ENCODE measurements around the gene MTG2.

Gene MTG2, protein sequence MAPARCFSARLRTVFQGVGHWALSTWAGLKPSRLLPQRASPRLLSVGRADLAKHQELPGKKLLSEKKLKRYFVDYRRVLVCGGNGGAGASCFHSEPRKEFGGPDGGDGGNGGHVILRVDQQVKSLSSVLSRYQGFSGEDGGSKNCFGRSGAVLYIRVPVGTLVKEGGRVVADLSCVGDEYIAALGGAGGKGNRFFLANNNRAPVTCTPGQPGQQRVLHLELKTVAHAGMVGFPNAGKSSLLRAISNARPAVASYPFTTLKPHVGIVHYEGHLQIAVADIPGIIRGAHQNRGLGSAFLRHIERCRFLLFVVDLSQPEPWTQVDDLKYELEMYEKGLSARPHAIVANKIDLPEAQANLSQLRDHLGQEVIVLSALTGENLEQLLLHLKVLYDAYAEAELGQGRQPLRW

DNA sequence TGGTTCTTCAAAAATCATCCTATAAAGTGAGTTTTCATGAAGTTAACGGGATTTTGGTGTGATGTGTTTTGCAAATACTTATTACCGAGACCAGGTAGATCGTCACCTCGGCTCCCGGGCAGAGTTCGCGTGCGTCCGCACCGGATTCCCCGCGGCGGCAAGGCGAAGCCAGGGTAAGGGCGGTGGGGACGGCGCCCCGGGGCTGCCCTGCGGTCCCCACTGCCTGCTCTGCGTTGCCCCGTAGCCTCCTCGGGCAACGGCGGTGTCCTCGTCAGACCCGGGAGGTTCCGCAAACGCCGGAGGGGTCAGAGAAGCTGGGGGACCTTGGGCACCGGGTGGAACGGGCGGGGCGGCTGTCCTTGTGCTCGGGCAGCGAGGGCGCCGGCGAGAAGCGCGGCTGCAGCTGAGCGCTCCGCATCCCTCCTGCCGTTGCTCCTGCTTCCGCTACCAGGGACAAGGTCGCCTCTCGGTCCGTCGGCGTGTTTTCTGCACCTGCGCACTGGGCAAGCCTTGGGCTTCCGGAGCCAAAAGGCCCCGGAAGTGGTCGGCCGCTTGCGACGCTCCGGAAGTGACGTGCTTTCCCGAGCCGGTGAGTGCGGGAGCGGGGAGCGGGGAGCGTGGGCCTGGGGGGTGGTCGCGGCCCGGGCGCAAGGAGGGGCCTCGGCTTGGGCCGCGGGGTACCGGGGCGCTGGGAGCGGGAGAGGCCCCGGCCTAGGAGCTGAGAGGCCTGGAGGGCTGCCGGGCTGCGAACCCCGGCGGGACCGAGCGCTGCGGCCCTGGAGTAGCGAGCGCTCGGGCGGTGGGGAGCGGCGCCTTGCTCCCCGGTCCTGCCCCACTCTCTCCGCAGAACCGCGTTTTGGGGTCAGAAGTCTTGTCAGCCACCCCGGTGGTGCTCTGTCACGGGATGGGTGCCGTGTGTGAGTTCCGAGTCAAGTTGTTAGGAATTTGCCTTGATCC lies at the start of gene MTG2:
MTG2 (plus strand) TSS at position 560 of the 957 bp plus-strand sequence. CDS start 10,393 bp downstream, outside the sequence.
- in situ Hi-C loops (cut with MboI; ENCODE audit: low sequenced_read_pairs), result no loop called here

DNA sequence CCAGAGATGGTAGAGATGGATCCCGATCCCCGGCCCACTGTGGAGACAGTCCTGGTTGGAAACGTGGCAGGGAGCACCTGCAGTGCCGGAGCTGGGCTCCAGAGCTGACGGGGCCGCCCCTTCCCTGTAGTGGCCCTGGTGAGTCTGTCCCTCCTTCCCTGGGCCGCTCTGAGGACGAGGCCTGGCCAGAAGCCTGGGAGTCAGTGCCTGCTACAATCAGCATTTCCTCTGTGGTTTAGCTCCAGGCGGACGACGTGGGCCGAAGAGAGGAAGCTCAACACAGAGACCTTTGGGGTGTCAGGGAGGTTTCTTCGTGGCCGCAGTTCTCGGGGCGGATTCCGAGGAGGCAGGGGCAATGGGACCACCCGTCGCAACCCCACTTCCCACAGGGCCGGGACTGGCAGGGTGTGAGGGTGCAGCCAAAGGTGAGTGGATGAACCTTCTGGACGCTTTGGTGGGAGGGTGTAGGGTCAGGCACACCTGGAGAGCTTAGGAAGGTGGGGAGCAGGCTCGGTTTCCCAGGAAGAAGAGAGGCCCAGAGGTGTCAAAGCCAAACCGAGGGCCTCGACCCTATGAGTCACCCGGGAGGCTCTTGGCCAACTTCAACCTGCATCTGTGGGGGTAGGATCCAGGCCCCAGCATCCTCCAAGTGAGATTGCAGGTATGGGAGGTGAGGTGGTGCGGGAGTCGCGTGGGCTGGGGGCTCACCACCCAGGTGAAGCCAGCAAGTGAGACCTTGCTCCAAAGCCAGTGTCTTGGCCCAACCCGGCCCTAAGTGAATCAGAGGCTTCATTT lies 49.6 kb upstream of the MTG2 start:
- in situ Hi-C loops (cut with MboI; ENCODE audit: low sequenced_read_pairs), result no loop called here

DNA sequence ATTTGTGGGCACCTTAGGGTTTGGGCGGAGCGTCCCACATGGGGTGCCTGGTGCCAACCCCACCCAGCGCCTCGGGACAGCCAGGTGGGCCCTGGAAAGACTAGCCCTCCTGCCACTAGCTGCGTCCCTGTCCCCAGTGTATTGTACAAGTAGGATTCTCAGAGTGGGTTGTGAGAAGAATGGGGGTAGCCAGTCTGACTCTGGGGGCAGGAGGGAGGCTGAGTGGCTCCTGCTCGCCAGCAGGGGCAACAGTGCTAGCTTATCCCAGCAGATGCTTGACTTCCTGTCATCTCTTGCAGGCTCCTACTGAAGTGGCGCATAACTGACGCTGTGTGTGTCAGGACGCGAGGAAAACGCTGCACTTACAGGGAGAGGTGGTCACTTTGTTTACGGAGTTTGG lies 49.0 kb upstream of the MTG2 start:
- in situ Hi-C loops (cut with MboI; ENCODE audit: low sequenced_read_pairs), result no loop called here

- in situ Hi-C loops (cut with MboI; ENCODE audit: low sequenced_read_pairs), result no loop called here
These were observed 48.0 kb upstream of the MTG2 start for GRCh38 chr20:62134735-62135231.

DNA sequence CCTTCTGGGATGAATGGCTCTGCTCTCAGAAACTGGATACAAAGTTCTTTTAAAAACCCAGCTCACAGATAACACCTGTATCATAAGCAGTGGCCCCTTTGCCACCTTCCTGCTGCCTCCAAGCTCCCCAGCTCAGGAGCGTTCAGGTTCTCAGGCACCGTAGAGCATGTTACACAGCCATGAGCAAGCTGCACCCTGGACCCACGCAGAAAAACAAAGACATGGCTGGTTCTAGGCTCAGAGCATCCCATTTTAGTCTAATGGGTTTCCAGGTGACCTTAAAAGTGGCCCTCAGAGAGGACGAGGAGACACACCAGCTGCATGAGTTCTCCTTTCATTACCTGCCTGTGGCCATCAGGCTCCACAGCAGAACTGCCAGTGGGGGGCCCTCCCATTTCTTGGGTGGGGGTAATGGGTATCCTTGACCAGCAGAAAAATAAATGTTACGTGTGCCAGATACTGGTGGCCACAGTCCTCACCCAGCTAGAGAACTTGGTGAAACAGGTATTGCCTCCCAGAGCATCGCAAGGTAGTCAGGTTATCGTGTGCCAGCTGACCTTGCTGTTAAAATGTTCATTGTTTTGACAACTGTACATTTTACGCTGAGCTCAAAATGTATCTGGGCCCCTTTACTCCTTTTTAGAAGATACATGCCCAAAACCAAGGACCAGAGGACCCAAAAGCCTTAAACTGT lies 47.1 kb upstream of the MTG2 start:
- in situ Hi-C loops (cut with MboI; ENCODE audit: low sequenced_read_pairs), result no loop called here

DNA sequence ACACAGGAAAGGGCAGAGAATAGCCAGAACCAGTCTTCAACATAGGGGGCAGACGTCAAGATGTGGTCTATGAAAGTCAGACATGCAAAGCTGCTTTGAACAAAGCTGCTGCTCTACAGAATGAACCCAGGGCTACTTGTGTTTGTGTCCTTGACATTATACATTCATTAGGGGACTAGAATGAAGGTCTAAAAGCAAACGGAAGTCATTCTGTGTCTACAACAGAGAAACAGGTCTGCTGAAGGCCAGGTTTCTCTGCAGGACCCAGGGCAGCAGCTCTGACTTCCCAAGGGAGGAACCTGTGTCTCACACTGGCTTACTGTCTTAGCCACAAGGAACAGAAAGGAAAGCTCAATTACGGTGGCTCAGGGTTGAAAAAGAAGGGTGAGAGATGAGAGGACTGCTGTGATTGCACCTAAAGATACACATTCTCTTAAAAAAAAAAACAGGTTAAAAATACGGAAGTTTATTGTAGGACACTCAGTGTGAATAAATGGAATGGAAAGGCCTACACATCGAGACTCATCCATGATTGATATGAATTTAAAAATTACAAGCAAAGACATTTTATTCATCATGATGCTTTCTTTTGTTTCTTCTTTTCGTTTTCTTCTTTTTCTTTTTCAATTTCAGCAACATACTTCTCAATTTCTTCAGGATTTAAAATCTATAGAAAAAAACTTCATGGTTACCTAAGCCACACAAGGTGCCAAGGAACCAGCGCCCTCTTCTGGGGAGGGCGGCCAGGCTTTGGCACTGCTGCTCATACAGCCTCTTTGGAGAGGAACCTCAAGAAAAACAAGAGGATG lies 46.3 kb upstream of the MTG2 start:
- in situ Hi-C loops (cut with MboI; ENCODE audit: low sequenced_read_pairs), result no loop called here

GRCh38 chr20:62137092-62137384 lies 45.8 kb upstream of the MTG2 start:
- in situ Hi-C loops (cut with MboI; ENCODE audit: low sequenced_read_pairs), result no loop called here

GRCh38 chr20:62137478-62138203 lies 45.2 kb upstream of the MTG2 start:
- in situ Hi-C loops (cut with MboI; ENCODE audit: low sequenced_read_pairs), result no loop called here

DNA sequence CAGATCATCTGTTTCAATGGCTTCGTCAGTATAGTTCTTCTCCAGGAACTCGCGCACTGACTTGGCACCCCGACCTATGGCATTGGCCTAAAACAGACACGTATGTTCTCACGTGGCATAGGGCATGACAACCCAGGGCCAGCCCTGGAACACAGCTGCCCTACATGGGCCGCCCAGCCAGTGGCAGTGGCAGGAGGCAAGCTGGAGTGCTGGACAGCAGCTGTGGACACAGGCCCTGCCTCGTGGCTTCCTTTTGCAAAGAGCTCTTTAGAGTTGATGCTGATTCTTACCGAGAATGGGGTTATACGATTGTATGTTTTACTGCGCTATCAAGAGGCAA lies 44.7 kb upstream of the MTG2 start:
- in situ Hi-C loops (cut with MboI; ENCODE audit: low sequenced_read_pairs), result no loop called here

- in situ Hi-C loops (cut with MboI; ENCODE audit: low sequenced_read_pairs), result no loop called here
These were observed 43.9 kb upstream of the MTG2 start for GRCh38 chr20:62138912-62139311.

GRCh38 chr20:62139636-62140035 lies 43.2 kb upstream of the MTG2 start:
- in situ Hi-C loops (cut with MboI; ENCODE audit: low sequenced_read_pairs), result no loop called here

- in situ Hi-C loops (cut with MboI; ENCODE audit: low sequenced_read_pairs), result no loop called here
These were observed 41.8 kb upstream of the MTG2 start for GRCh38 chr20:62141043-62141396.

GRCh38 chr20:62141397-62142251 lies 41.2 kb upstream of the MTG2 start:
- in situ Hi-C loops (cut with MboI; ENCODE audit: low sequenced_read_pairs), result no loop called here

- in situ Hi-C loops (cut with MboI; ENCODE audit: low sequenced_read_pairs), result no loop called here
These were observed 40.4 kb upstream of the MTG2 start for GRCh38 chr20:62142252-62143080.

DNA sequence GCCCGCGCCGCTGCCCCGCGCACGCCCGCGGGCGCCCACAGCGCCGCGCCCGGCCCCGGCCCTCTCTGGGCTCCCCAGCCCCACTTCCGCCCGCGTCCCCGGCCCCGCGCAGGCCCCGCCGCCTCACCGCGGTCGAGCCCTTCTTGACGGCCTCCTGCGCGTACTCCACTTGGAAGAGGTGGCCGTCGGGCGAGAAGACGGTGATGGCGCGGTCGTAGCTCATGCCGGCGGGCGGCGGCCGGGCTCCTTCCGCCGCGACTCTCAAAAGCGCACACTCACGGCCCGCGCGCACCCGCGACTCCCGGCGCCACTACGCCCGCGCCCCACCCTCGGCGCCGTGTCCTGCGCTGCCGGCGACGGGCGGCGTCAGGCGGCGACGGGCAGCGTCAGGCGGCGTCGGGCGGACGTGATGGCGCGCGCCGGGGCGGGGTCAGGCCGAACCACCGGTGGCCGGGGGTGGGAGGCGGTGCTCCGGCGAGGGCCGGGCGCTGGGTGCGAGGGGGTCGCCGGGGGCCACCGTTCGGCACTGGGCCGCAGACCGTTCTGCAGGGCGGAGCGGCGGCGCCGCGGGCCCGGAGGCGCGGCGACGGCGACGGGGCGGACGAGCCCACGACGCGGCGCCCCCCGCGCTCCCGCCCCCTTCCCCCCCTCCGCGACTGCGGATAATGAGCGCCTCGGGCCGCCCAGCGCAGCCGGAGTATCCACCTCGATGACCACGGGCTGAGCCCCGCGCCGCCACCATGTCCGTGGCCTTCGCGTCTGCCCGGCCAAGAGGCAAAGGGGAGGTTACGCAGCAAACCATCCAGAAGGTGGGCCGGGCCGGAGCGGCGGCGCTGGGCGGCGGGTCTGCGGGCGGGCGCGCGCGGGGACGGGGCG lies 39.5 kb upstream of the MTG2 start, which contains the start of the genes PSMA7 and SS18L1:
PSMA7 (minus strand) TSS at position 314 of the 876 bp plus-strand sequence; CDS start at position 223, 91 bp downstream.
SS18L1 (plus strand) TSS at position 689 of the 876 bp plus-strand sequence; CDS start at position 741, 52 bp downstream.
- in situ Hi-C loops (cut with MboI; ENCODE audit: low sequenced_read_pairs), result no loop called here

Data from hTERT RPE-1 (cell line).